ENCODE data around the gene ING3. TPM values are rescaled to one million over a fixed set of nuclear protein-coding genes. Genes with fewer than 3 reads are reported as not detected.

ING3 gene
- polyA plus RNA-seq, 1 donor from 2014 or later, result 19.7 TPM

- H3K4me3 ChIP-seq (ENCODE audit: low read length), result peak overlapping the region; percentile 86
- peak; percentile 52 for TF ChIP-seq MXI1 (conservative IDR thresholded peaks at IDR 0.05; ENCODE audit: poor library complexity, severe bottlenecking)
- no peak for TF ChIP-seq SMC3 (conservative IDR thresholded peaks at IDR 0.05; ENCODE audit: poor library complexity)
Observed at GRCh38 chr7:120949998-120950538, 509 bp upstream of the ING3 start.

GRCh38 chr7:120951309-120951699, 727 bp downstream of the ING3 start:
- Histone ChIP-seq H3K4me2 (ENCODE audit: low read length) (peak overlapping the region; percentile 93), H2AFZ (ENCODE audit: low read depth, low read length) (peak overlapping the region; percentile 70), H3K9me2 (ENCODE audit: insufficient read depth, low read length) (no peaks in the 10 kb centered on the region), H3K9me3 (ENCODE audit: low read length) (no peaks in the 10 kb centered on the region), H4K20me1 (ENCODE audit: insufficient read depth) (no peaks in the 10 kb centered on the region), H3K79me2 (replicated peaks; ENCODE audit: insufficient read depth, low read length) (peaks cover 25% of the 10 kb centered on the region), H3K36me3 (ENCODE audit: insufficient read depth, low read length) (peaks cover 7% of the 10 kb centered on the region), H3F3A (ENCODE audit: insufficient read depth, low read length, poor library complexity, severe bottlenecking) (no peaks in the 10 kb centered on the region), H3K27ac (ENCODE audit: low read length) (peak overlapping the region; percentile 96), H3K9ac (ENCODE audit: low read length) (peak overlapping the region; percentile 91), H3K27me3 (ENCODE audit: insufficient read depth, low read depth, low read length) (no peaks in the 10 kb centered on the region), H3K4me3 (ENCODE audit: low read length) (peak overlapping the region; percentile 86)
- no peak for TF ChIP-seq EP300 (conservative IDR thresholded peaks at IDR 0.05; ENCODE audit: poor library complexity, severe bottlenecking)
- TF ChIP-seq RAD21 (conservative IDR thresholded peaks at IDR 0.05), result no peak
- no peak for TF ChIP-seq SMC3 (conservative IDR thresholded peaks at IDR 0.05; ENCODE audit: poor library complexity)
- no peak for TF ChIP-seq TAF1 (IDR thresholded peaks at IDR 0.05; ENCODE audit: low read depth)
- no peak for TF ChIP-seq REST (IDR thresholded peaks at IDR 0.05; ENCODE audit: borderline replicate concordance)
- TF ChIP-seq CTCF (IDR thresholded peaks at IDR 0.05; ENCODE audit: poor library complexity, severe bottlenecking), result peak; percentile 0
- TF ChIP-seq POLR2AphosphoS5 (IDR thresholded peaks at IDR 0.05), result no peak
- TF ChIP-seq EZH2 (IDR thresholded peaks at IDR 0.05; ENCODE audit: borderline replicate concordance, insufficient read depth, low read length, poor library complexity, severe bottlenecking), result no peak
- TF ChIP-seq MXI1 (conservative IDR thresholded peaks at IDR 0.05; ENCODE audit: poor library complexity, severe bottlenecking), result peak; percentile 91

More at GRCh38 chr7:120949998-120950538, 509 bp upstream of the ING3 start:
- peaks cover 7% of the 10 kb centered on the region for H3K36me3 ChIP-seq (ENCODE audit: insufficient read depth, low read length)
- H3K79me2 ChIP-seq (replicated peaks; ENCODE audit: insufficient read depth, low read length), result peaks cover 25% of the 10 kb centered on the region
- peak overlapping the region; percentile 5 for H3K27ac ChIP-seq (ENCODE audit: low read length)
- no peaks in the 10 kb centered on the region for H3K9me3 ChIP-seq (ENCODE audit: low read length)
- H3K27me3 ChIP-seq (ENCODE audit: insufficient read depth, low read depth, low read length), result no peaks in the 10 kb centered on the region
- peak overlapping the region; percentile 84 for H2AFZ ChIP-seq (ENCODE audit: low read depth, low read length)
- H3F3A ChIP-seq (ENCODE audit: insufficient read depth, low read length, poor library complexity, severe bottlenecking), result no peaks in the 10 kb centered on the region
- peak overlapping the region; percentile 43 for H3K9ac ChIP-seq (ENCODE audit: low read length)
- no peaks in the 10 kb centered on the region for H3K9me2 ChIP-seq (ENCODE audit: insufficient read depth, low read length)
- H4K20me1 ChIP-seq (ENCODE audit: insufficient read depth), result no peaks in the 10 kb centered on the region
- H3K4me2 ChIP-seq (ENCODE audit: low read length), result peak overlapping the region; percentile 83

All from neural cell (in vitro differentiated cells).